HG03520 (cell line): ENCODE measurements around the gene POFUT2.

Experiments
- ATAC-seq: cut with Tn5 transposase; IDR thresholded peaks from one replicate; pipeline ENCODE4 v1.9.1; 2021; ENCODE audit warnings: mild to moderate bottlenecking, moderate library complexity; ENCODE audit not compliant: unreplicated experiment

The POFUT2 gene

GRCh38 chr21:45285266-45285931 is 2.3 kb downstream of the POFUT2 start:
- ATAC-seq: no peak

GRCh38 chr21:45284456-45284741 is 3.3 kb downstream of the POFUT2 start:
- ATAC-seq: no peak

- no peak for ATAC-seq
Observed at GRCh38 chr21:45283611-45284455, 3.9 kb downstream of the POFUT2 start.

GRCh38 chr21:45283035-45283610 is 4.6 kb downstream of the POFUT2 start:
- no peak for ATAC-seq

- no peak for ATAC-seq
Observed at GRCh38 chr21:45282283-45283034, 5.2 kb downstream of the POFUT2 start.

GRCh38 chr21:45281411-45282282 is 6.0 kb downstream of the POFUT2 start:
- no peak for ATAC-seq

- ATAC-seq: no peak
Observed at GRCh38 chr21:45280969-45281368, 6.7 kb downstream of the POFUT2 start.

- ATAC-seq: no peak
Observed at GRCh38 chr21:45280178-45280821, 7.4 kb downstream of the POFUT2 start.

- ATAC-seq: no peak
Observed at GRCh38 chr21:45279446-45280177, 8.1 kb downstream of the POFUT2 start.

- no peak for ATAC-seq
Observed at GRCh38 chr21:45278156-45278911, 9.4 kb downstream of the POFUT2 start.

- no peak for ATAC-seq
Observed at GRCh38 chr21:45277101-45278045, 10.3 kb downstream of the POFUT2 start.

GRCh38 chr21:45276596-45276995 is 11.1 kb downstream of the POFUT2 start:
- ATAC-seq: no peak

GRCh38 chr21:45270306-45270821 is 17.3 kb downstream of the POFUT2 start:
- ATAC-seq: no peak

GRCh38 chr21:45269861-45270260 is 17.8 kb downstream of the POFUT2 start:
- ATAC-seq: no peak

- ATAC-seq: no peak
Observed at GRCh38 chr21:45267390-45267760, 20.3 kb downstream of the POFUT2 start.

- no peak for ATAC-seq
Observed at GRCh38 chr21:45266518-45267389, 20.9 kb downstream of the POFUT2 start.
